GM19452 (cell line): Measurements from ENCODE around the gene TMEM232.
"Not testable (repeated sequence)": the region's sequence is repeated elsewhere in the genome, so short reads cannot be mapped to it uniquely, and the experiment has no call there.

Experiments
- ATAC-seq: cut with Tn5 transposase; IDR thresholded peaks from one replicate; pipeline ENCODE4 v1.9.1; 2021; ENCODE audit not compliant: unreplicated experiment

TMEM232 gene

GRCh38 chr5:110716247-110717245 lies 9.9 kb downstream of the TMEM232 start:
- ATAC-seq: no peak

- ATAC-seq: no peak
Measured at GRCh38 chr5:110707260-110707844, 19.1 kb downstream of the TMEM232 start.

GRCh38 chr5:110705349-110705748 lies 21.1 kb downstream of the TMEM232 start:
- no peak for ATAC-seq

GRCh38 chr5:110703481-110703880 lies 23.0 kb downstream of the TMEM232 start:
- ATAC-seq: no peak

GRCh38 chr5:110702704-110703103 lies 23.8 kb downstream of the TMEM232 start:
- no peak for ATAC-seq

GRCh38 chr5:110702300-110702699 lies 24.2 kb downstream of the TMEM232 start:
- no peak for ATAC-seq

GRCh38 chr5:110692669-110693068 lies 33.8 kb downstream of the TMEM232 start:
- ATAC-seq: not testable (repeated sequence)

GRCh38 chr5:110690587-110690986 lies 35.9 kb downstream of the TMEM232 start:
- not testable (repeated sequence) for ATAC-seq

GRCh38 chr5:110687485-110687884 lies 39.0 kb downstream of the TMEM232 start:
- ATAC-seq: peak; percentile 58

- ATAC-seq: no peak
Measured at GRCh38 chr5:110686270-110686669, 40.2 kb downstream of the TMEM232 start.

GRCh38 chr5:110681953-110682352 lies 44.5 kb downstream of the TMEM232 start:
- no peak for ATAC-seq

- no peak for ATAC-seq
Measured at GRCh38 chr5:110681109-110681508, 45.4 kb downstream of the TMEM232 start.

GRCh38 chr5:110676554-110676953 lies 49.9 kb downstream of the TMEM232 start:
- ATAC-seq: not testable (repeated sequence)

GRCh38 chr5:110665184-110665726 lies 61.2 kb downstream of the TMEM232 start:
- no peak for ATAC-seq

GRCh38 chr5:110663525-110663924 lies 62.9 kb downstream of the TMEM232 start:
- ATAC-seq: peak; percentile 63

GRCh38 chr5:110658006-110658405 lies 68.5 kb downstream of the TMEM232 start:
- no peak for ATAC-seq

- no peak for ATAC-seq
Measured at GRCh38 chr5:110653231-110653970, 73.1 kb downstream of the TMEM232 start.

GRCh38 chr5:110651507-110651906 lies 75.0 kb downstream of the TMEM232 start:
- ATAC-seq: no peak

- ATAC-seq: no peak
Measured at GRCh38 chr5:110644357-110644756, 82.1 kb downstream of the TMEM232 start.

- no peak for ATAC-seq
Measured at GRCh38 chr5:110638970-110639902, 87.2 kb downstream of the TMEM232 start.
